NCI-H2029 treated with DMSO at 0.1 percent for 48 hours (cell line): ENCODE data around the gene PPHLN1.

ENCODE experiments used
- DNase-seq: peaks from one replicate; lab custom pipeline; 2025; lab: John Stamatoyannopoulos, UW

The PPHLN1 gene

GRCh38 chr12:42482748-42483520 is 157.0 kb downstream of the PPHLN1 start:
- DNase-seq: no peak

GRCh38 chr12:42483521-42483790 is 157.5 kb downstream of the PPHLN1 start:
- DNase-seq: no peak

GRCh38 chr12:42484996-42485395 is 159.0 kb downstream of the PPHLN1 start:
- DNase-seq: no peak

- DNase-seq: no peak
These were observed 159.9 kb downstream of the PPHLN1 start for GRCh38 chr12:42485823-42486222.

GRCh38 chr12:42486407-42486806 is 160.4 kb downstream of the PPHLN1 start:
- no peak for DNase-seq

GRCh38 chr12:42490261-42490842 is 164.4 kb downstream of the PPHLN1 start:
- no peak for DNase-seq
